ENCODE results near the gene NKX2-4.
A peak's percentile ranks its signal among the peaks of the same experiment; 100 is the strongest.
"Not testable (repeated sequence)": the region's sequence is repeated elsewhere in the genome, so short reads cannot be mapped to it uniquely, and the experiment has no call there.

The NKX2-4 gene

DNA sequence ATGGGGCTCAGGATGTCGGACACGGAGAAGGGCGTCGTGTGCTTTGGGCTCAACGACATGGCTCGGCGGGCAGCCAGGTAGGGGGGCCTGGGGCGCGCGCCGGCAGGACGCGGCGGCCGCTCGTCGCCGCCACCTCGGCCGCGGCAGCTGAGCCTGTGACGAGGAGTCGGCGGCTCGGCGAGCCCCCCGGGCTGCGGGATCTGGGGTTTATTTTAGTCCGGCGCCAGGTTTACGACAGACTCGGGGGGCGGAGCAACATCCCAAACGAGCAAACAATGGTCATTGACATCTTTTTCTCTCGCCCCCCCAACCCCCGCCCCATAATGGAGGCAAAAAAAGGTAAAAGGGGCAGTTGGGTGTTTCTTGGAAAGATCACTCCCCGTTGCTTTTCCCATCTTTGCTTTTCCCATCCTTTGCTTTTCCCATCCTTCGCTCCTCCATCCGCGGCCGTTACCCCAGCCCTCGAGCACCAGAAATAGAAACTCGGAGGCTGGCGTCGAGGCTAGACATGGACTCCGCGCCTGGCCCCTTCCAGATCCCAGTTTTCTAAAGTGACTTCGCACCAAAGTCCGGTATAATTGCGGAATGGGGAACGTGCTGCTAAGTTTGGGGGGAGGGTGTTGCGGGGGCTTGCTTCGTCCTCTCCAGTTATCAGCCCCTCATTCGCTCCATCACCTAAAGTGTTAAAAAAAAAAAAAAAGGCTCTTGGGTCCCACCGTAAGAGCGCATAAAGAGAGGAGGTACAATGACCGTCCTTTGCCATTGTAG is at the start of gene NKX2-4:
TSS of gene NKX2-4 (minus strand) at position 186 of the 768 bp plus-strand sequence. CDS start at position 59, 127 bp downstream.
- no peak for DNase-seq

DNA sequence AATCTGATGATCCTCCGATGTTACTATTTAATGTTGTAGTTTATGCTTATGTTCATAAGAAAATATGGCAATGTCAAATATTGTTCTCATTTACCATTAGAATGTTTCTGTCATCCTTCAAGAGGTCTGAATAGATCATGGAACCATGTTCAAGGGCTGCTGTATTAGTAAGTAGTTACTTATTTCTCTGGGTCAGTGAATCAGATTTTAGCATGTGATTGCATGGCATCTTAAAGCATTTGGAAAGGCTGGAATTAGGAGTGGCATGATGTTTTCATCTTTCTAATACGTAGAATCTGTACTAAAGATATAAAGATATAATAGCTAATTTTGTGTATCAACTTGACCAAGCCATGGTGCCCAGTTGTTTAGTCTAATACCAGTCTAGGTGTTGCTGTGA is 40.5 kb upstream of the NKX2-4 start:
- DNase-seq, result no peak

GRCh38 chr20:21437248-21437647 is 39.9 kb upstream of the NKX2-4 start:
- DNase-seq, result no peak

DNA sequence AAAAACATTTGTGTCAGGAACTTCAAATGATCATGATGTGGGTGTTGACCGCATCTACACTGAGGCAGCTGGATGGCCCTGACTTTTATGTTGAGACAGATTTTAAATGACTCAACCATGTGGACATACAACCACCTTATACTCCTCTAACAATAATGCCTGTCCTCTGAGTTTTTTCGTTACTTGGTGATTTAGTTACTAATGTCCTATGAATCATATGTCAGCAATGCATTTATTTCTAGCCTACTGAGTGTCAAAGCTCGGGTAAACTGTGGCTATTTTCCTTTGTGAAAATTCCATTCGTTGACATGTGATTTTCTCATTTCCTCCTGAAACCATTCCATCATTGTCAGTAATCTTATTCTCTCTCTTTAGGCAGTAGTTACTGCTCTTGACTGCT is 38.9 kb upstream of the NKX2-4 start:
- no peak for DNase-seq

GRCh38 chr20:21435576-21435975 is 38.2 kb upstream of the NKX2-4 start:
- no peak for DNase-seq

DNA sequence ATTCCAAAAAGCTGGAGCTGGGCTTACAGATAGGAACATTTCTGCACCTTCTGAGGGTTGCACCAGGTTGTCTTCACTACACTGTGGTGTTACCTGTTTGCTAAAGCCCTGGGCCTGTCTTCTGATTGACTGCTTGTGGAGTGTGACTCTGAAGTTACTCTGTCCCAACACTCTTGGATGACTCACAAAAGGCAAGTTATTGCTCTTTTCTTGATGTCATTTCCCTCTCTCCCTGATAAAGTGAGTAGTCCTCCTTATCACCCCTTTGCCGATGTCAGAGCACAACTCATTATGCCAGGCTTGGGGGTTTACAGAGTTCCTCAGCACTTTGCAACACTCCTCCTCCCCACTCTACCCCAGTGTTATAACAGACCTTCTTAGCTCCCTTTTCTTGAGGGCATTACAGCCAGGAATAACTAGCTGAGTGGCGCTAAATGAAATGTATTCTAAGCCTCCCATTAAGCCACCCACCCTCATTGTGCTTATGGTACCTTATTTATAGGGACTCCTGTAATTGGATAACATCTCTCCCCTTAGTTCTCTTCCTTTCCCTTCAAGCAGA is 36.1 kb upstream of the NKX2-4 start:
- no peak for DNase-seq

DNA sequence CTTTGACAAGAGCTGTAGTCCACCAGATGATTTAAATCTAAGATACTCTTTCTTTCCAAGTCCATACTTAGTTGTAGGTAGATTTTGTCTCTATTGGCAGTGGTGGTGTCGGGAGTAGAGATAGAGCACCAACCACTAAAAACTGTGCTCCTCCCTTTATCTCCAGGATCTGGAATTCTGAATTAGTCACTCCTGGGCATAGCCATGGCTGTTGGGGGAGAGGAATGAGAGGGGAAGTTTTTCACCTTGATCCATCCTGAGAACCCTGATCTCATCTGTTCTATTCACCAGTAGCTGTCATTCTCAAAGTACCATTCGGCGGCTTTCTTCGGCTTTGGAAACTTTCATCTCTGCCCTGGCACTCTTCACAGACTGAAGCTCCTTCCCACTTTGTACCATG is 35.6 kb upstream of the NKX2-4 start:
- DNase-seq, result no peak

- DNase-seq, result no peak
These were observed 32.7 kb upstream of the NKX2-4 start for GRCh38 chr20:21430020-21430419.

GRCh38 chr20:21424846-21425245 is 27.5 kb upstream of the NKX2-4 start:
- no peak for DNase-seq

DNA sequence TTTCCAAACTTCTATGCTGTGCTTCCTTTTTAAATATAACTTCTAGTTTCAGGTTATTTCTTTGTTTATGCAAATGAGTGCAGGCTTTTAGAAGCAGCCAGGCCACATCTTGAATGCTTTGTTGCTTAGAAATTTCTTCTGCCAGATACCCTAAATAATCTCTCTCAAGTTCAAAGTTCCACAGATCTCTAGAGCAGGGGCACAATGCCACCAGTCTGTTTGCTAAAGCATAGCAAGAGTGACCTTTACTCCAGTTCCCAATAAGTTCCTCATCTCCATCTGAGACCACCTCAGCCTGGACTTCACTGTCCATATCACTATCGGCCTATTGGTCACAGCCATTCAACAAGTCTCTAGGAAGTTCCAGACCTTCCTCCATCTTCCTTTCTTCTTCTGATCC is 26.4 kb upstream of the NKX2-4 start:
- not testable (repeated sequence) for DNase-seq

DNA sequence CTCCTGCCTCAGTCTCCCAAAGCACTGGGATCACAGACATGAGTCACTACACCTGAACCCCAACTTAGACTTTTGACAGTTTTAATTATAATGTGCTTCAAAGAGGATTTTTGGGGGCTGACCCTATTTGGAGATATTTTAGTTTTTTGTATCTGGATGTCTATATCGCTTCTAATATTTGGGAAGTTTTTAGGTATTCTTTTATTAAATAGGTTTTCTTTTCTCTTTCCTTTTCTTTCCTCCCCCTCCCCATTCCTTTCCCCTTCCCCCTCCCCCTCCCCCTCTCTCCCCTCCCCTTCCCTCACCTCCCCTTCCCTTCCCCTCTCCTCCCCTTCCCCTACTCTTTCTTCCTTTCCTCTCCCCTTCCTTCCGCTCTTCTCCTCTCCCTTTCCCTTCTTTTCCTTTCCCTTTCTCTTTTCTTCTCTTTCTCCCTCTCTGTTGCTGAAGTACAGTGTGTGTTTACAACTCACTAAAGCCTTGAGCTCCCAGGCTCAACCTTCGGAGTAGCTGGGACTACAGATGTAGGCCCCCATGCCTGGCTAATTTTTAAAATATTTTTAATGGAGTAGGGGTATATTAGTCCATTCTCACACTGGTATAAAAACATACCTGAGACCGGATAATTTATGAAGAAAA is 24.4 kb upstream of the NKX2-4 start:
- DNase-seq, result no peak

DNA sequence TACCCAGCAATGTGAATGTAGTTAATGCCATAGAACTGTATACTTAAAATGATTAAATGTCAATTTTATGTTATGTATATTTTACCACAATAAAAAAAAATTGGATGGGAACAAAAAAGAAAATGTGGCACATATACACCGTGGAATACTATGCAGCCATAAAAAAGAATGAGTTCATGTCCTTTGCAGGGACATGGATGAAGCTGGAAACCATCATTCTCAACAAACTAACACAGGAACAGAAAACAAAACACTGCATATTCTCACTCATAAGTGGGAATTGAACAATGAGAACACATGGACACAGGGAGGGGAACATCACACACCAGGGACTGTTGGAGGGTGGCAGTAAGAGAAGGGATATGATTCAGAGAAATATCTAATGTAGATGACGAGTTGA is 21.8 kb upstream of the NKX2-4 start:
- DNase-seq, result not testable (repeated sequence)

GRCh38 chr20:21413996-21414395 is 16.7 kb upstream of the NKX2-4 start:
- DNase-seq, result not testable (repeated sequence)

GRCh38 chr20:21411725-21412124 is 14.4 kb upstream of the NKX2-4 start:
- no peak for DNase-seq

DNA sequence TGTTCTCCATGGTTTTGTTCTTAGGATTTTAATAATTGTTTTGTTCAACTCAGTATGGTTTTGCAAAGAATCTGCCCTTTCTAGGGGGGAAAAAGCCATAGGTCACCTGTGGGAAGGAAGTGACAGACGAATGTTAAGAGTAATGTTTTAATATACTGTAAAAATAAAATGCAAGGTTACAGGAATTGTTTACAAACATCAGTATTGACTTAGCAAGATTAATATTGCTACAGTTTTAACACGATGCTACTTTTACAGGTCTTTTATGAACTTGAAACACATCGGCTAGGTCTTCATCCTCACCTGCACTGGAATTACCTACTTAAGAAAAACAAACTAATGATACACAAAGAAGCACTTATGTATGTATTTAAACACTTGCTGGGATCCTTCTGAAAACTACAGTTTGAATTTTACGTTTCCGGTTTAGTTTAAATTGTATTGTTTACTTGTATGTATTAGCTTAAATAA is 1.7 kb upstream of the NKX2-4 start:
- DNase-seq, result no peak

DNA sequence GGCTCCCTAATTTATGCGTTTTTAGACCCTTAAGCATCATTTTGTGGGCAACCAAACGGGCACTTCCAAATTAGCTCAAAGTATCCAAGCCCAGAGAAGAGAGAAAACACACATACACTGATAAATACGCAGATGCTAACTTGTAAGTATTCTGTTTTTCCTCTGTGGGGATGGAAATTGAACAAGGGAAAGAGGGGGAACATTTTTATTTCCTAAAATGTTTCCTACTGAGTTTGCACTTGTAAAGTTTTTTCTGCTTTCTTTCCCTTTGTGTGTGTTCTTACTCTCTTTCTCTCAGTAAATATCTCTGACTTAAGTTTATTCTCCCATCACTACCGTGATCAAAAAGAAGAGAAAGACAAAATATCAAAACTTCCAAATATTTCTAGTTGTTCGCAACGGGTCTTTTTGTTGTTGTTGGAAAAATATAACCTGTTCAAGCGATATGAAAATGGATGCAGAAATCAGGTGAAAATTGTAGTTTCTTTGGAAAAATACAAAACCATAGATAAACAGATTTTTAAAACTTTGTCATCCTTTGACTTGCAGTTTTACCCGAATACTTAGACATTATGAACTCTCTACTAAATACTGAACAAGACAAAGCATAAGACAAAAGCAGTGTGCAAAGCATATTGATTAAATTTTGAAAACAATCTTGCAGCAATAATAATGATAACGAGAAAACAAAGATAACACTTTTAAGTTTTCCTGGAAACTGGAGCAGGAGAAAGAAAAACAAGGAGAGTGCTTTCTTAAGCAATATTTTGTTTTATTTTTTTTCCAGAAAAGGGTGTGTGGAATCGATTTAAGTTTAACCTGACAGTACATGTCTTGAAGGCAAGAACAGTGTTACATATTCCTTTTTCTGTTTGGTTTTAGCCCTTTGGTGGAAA is 1.0 kb upstream of the NKX2-4 start:
- DNase-seq, result no peak

- DNase-seq, result no peak
These were observed 556 bp downstream of the NKX2-4 start for GRCh38 chr20:21396599-21397340.

DNA sequence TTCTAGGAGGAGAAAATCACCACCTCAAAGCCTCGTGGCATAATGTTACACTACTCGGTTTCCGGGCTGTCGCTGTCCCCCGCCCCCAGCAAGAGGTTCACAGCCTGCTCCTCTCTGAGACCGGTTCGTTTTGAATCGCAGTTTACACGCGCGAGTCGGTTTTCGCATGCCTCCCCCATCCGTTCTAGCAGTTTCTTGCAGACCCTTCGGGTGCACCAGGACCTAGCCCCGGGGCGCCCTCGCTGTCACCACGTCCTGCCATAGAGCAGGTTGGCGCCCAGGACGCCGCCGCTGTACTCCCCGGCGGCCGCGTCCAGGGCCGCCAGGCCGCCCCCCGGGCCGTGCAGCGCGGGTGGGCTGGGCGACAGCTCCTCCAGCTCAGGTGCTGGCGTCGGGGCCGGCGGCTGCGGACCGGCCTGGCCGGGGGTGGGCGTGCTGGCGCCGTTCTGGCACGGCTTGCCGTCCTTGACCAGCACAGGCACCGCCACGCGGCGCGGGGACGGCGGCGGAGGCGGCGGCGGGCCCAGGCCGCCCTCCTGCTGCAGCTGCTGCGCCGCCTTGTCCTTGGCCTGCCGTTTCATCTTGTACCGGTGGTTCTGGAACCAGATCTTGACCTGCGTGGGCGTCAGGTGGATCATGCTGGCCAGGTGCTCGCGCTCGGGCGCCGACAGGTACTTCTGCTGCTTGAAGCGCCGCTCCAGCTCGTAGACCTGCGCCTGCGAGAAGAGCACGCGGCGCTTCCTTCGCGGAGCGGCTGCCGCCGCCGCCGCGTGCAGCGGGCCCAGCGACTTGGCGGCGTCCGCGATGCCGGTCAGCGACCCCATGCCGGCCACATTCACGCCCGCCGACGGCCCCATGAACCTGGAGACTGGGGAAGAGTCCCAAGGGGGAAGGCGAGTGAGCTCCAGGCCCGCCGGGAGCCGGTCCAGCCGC is 1.4 kb downstream of the NKX2-4 start:
- peak in 1 of 2 donors; percentile 27 for DNase-seq

- no peak for DNase-seq
These were observed 2.2 kb downstream of the NKX2-4 start for GRCh38 chr20:21395051-21395665.

DNA sequence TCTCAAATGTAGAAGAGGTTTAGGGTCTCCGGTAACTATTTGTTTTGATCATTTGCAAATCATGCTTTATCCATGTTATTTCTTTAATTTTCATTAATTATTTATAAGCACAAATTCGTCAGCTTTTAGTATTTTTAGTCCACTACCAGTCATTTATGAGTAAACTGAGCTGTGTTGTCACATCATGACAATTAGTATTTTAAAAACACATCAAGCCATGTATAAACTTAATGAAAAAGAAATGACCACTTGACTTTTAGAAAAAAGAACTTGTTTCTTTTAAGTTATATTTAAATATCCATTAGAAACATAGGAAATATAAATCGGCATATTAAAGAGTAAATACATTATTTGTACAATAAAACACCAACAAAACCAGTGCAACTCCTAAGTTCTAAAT is 2.8 kb downstream of the NKX2-4 start:
- no peak for DNase-seq

Data from stimulated activated CD4-positive, alpha-beta T cell treated with anti-CD3 and anti-CD28 coated beads, Interleukin-2, amount 100 ng/mL, for 48 hours (primary cell).